Measurements from ENCODE around the gene AHNAK.

AHNAK gene

GRCh38 chr11:62427630-62428233 is 118.9 kb downstream of the AHNAK start:
- Histone ChIP-seq H3K27ac (ENCODE audit: extremely low read depth, low read depth, low read length) (no peak overlapping the region), H3K4me3 (ENCODE audit: low read depth, low read length) (no peak overlapping the region), H3K36me3 (ENCODE audit: control insufficient read depth in 2 of 2, insufficient read depth in 1 of 2, low read length in 2 of 2) (no peaks in the 10 kb centered on the region), H3K4me1 (ENCODE audit: control insufficient read depth, insufficient read depth, low read length) (no peaks in the 10 kb centered on the region; the same call in 1 of the 2 replicates), H3K9me3 (ENCODE audit: control insufficient read depth, insufficient read depth, low read depth, low read length) (no peaks in the 10 kb centered on the region)
- CTCF ChIA-PET = interaction anchor here (0.7 to 7.8 kb wide), 6 partner anchors 16 to 132 kb away, joined by 3 to 188 read pairs (median 4); partner anchors contain the start of gene SCGB1D4
- no peak for TF ChIP-seq ZSCAN23 (tag by site-specific recombination; IDR thresholded peaks at IDR 0.05)
- TF ChIP-seq ZNF2 (tag by site-specific recombination; IDR thresholded peaks at IDR 0.05) = no peak
- no peak for TF ChIP-seq ZNF184 (tag by site-specific recombination; IDR thresholded peaks at IDR 0.05)
- TF ChIP-seq SP7 (tag by site-specific recombination; IDR thresholded peaks at IDR 0.05) = peak; percentile 98
- TF ChIP-seq ZSCAN30 (tag by site-specific recombination; IDR thresholded peaks at IDR 0.05) = no peak
- TF ChIP-seq ZNF366 (tag by site-specific recombination; conservative IDR thresholded peaks at IDR 0.05) = 0 out of 2 replicates have a peak, but pooled peaks have one; percentile 14
- no peak for TF ChIP-seq ZBTB21 (tag by site-specific recombination; IDR thresholded peaks at IDR 0.05)
- no peak for TF ChIP-seq KLF1 (tag by site-specific recombination; IDR thresholded peaks at IDR 0.05)
- TF ChIP-seq SCRT2 (tag by site-specific recombination; IDR thresholded peaks at IDR 0.05) = 0 out of 2 replicates have a peak, but pooled peaks have one; percentile 13
- no peak for TF ChIP-seq ZNF350 (tag by site-specific recombination; IDR thresholded peaks at IDR 0.05)
- TF ChIP-seq, protein P1, sequence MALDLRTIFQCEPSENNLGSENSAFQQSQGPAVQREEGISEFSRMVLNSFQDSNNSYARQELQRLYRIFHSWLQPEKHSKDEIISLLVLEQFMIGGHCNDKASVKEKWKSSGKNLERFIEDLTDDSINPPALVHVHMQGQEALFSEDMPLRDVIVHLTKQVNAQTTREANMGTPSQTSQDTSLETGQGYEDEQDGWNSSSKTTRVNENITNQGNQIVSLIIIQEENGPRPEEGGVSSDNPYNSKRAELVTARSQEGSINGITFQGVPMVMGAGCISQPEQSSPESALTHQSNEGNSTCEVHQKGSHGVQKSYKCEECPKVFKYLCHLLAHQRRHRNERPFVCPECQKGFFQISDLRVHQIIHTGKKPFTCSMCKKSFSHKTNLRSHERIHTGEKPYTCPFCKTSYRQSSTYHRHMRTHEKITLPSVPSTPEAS (tag by site-specific recombination; IDR thresholded peaks at IDR 0.05) = no peak
- TF ChIP-seq SP2 (tag by site-specific recombination; IDR thresholded peaks at IDR 0.05) = no peak
- TF ChIP-seq ZNF776 (tag by site-specific recombination; IDR thresholded peaks at IDR 0.05; ENCODE audit: borderline replicate concordance) = no peak
- no peak for TF ChIP-seq ZNF596 (tag by site-specific recombination; IDR thresholded peaks at IDR 0.05)
- TF ChIP-seq CTCF (tag by site-specific recombination; IDR thresholded peaks at IDR 0.05) = no peak
- no peak for TF ChIP-seq ZFHX2 (tag by site-specific recombination; conservative IDR thresholded peaks at IDR 0.05)
- TF ChIP-seq, protein P2, sequence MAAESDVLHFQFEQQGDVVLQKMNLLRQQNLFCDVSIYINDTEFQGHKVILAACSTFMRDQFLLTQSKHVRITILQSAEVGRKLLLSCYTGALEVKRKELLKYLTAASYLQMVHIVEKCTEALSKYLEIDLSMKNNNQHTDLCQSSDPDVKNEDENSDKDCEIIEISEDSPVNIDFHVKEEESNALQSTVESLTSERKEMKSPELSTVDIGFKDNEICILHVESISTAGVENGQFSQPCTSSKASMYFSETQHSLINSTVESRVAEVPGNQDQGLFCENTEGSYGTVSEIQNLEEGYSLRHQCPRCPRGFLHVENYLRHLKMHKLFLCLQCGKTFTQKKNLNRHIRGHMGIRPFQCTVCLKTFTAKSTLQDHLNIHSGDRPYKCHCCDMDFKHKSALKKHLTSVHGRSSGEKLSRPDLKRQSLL (tag by site-specific recombination; IDR thresholded peaks at IDR 0.05) = no peak
- no peak for TF ChIP-seq ZNF514 (tag by site-specific recombination; IDR thresholded peaks at IDR 0.05)
- TF ChIP-seq GFI1B (tag by site-specific recombination; IDR thresholded peaks at IDR 0.05) = no peak
- no peak for TF ChIP-seq ZSCAN5A (tag by site-specific recombination; IDR thresholded peaks at IDR 0.05)
- TF ChIP-seq ZNF157 (tag by site-specific recombination; IDR thresholded peaks at IDR 0.05) = no peak
- TF ChIP-seq WT1 (tag by site-specific recombination; IDR thresholded peaks at IDR 0.05) = 0 out of 2 replicates have a peak, but pooled peaks have one; percentile 32
- no peak for TF ChIP-seq BCL11B (tag by site-specific recombination; IDR thresholded peaks at IDR 0.05; ENCODE audit: low read depth)
- TF ChIP-seq ZNF24 (tag by site-specific recombination; IDR thresholded peaks at IDR 0.05) = no peak
- TF ChIP-seq ZNF335 (tag by site-specific recombination; conservative IDR thresholded peaks at IDR 0.05) = no peak; the same call in 1 of the 2 replicates
- POLR2A ChIA-PET = interaction anchor here (0.6 to 0.7 kb wide), 2 partner anchors 130 to 253 kb away, joined by 3 to 6 read pairs; no protein-coding TSS in a partner anchor

All from HEK293 (cell line).